Bronchial epithelial cell (primary cell): ENCODE measurements around the gene CTR9. TPM values are rescaled to one million over a fixed set of nuclear protein-coding genes. Genes with fewer than 3 reads are reported as not detected.
A peak's percentile ranks its signal among the peaks of the same experiment; 100 is the strongest.

ENCODE experiments used
- DNase-seq: peaks from one replicate; pipeline ENCODE4 v3.0.0-alpha.2; 2010; ENCODE audit warnings: low read depth
- FAIRE-seq: peaks from 2 replicates; lab custom pipeline; 2011; peaks lifted over from hg19 to GRCh38; lab: Jason Lieb, UNC
- H3K27me3 ChIP-seq: 2 replicates; pipeline ENCODE4 v1.5.1; 2011; ENCODE audit warnings: low read length; ENCODE audit not compliant: control insufficient read depth, insufficient read depth
- H3K36me3 ChIP-seq: 2 replicates; pipeline ENCODE4 v1.5.1; 2011; ENCODE audit warnings: low read length; ENCODE audit not compliant: control insufficient read depth, insufficient read depth
- H3K4me3 ChIP-seq: 2 replicates; pipeline ENCODE4 v1.5.1; 2011; ENCODE audit warnings: mild to moderate bottlenecking, low read depth, low read length, control low read depth
- CTCF ChIP-seq: IDR thresholded peaks from 2 replicates; pipeline ENCODE4 v1.5.1; 2011; ENCODE audit warnings: mild to moderate bottlenecking, moderate library complexity, low read length, control low read depth, inconsistent platforms; ENCODE audit not compliant: insufficient read depth, severe bottlenecking
- total RNA-seq: library from RNA; depleted of rRNA; stranded (reverse); fragments of >200 nt; gene quantifications from 2 replicates; pipeline ENCODE4 v1.2.1, GENCODE V29; 2014

CTR9 gene
- total RNA-seq, 1 donor from 2014 or later, result 16.8 TPM

- H3K36me3 ChIP-seq, result peaks cover 17% of the 10 kb centered on the region
These were observed 27.3 kb downstream of the CTR9 start for GRCh38 chr11:10778217-10778970.

GRCh38 chr11:10779086-10779485, 28.0 kb downstream of the CTR9 start:
- peaks cover 14% of the 10 kb centered on the region for H3K36me3 ChIP-seq

More at GRCh38 chr11:10778217-10778970, 27.3 kb downstream of the CTR9 start:
- no peak for FAIRE-seq
- no peaks in the 10 kb centered on the region for H3K27me3 ChIP-seq
- no peak for DNase-seq
- no peak for TF ChIP-seq CTCF
- no peak overlapping the region for H3K4me3 ChIP-seq

GRCh38 chr11:10780040-10780439, 29.0 kb downstream of the CTR9 start:
- no peak for DNase-seq
- TF ChIP-seq CTCF, result no peak
- no peak for FAIRE-seq
- Histone ChIP-seq H3K36me3 (peaks cover 7% of the 10 kb centered on the region), H3K4me3 (no peak overlapping the region), H3K27me3 (no peaks in the 10 kb centered on the region)

More at GRCh38 chr11:10779086-10779485, 28.0 kb downstream of the CTR9 start:
- H3K4me3 ChIP-seq, result no peak overlapping the region
- FAIRE-seq (no peak), DNase-seq (no peak)
- no peak for TF ChIP-seq CTCF
- no peaks in the 10 kb centered on the region for H3K27me3 ChIP-seq

GRCh38 chr11:10784232-10785145, 33.4 kb downstream of the CTR9 start:
- no peak for TF ChIP-seq CTCF
- H3K27me3 ChIP-seq, result no peaks in the 10 kb centered on the region
- H3K36me3 ChIP-seq, result no peaks in the 10 kb centered on the region
- no peak for FAIRE-seq
- peak; percentile 29 for DNase-seq
- no peak overlapping the region for H3K4me3 ChIP-seq

GRCh38 chr11:10785146-10785474, 34.1 kb downstream of the CTR9 start:
- no peaks in the 10 kb centered on the region for H3K36me3 ChIP-seq
- no peak for DNase-seq
- no peak overlapping the region for H3K4me3 ChIP-seq
- no peaks in the 10 kb centered on the region for H3K27me3 ChIP-seq
- FAIRE-seq, result no peak
- no peak for TF ChIP-seq CTCF
